Activated CD4-positive, CD25-positive, alpha-beta regulatory T cell treated with anti-CD3 and anti-CD28 coated beads, Interleukin-2, amount 50 U/mL, for 24 hours (primary cell): Measurements from ENCODE around the gene WASHC4.
"Not testable (repeated sequence)": the region's sequence is repeated elsewhere in the genome, so short reads cannot be mapped to it uniquely, and the experiment has no call there.

ENCODE experiments used
- ATAC-seq, 2 donors: fragments of 150-1000 bp; cut with Tn5 transposase; one replicate each; pipeline ENCODE4 v1.10.0; 2021; ENCODE audit warnings: mild to moderate bottlenecking in 1 of 2, moderate library complexity in 1 of 2

The WASHC4 gene

GRCh38 chr12:105091476-105092206 lies 15.9 kb upstream of the WASHC4 start:
- no peak for ATAC-seq

- ATAC-seq = no peak
Measured at GRCh38 chr12:105092336-105092735, 15.2 kb upstream of the WASHC4 start.

GRCh38 chr12:105095338-105095737 lies 12.2 kb upstream of the WASHC4 start:
- not testable (repeated sequence) for ATAC-seq

GRCh38 chr12:105099356-105099755 lies 8.2 kb upstream of the WASHC4 start:
- ATAC-seq = no peak

GRCh38 chr12:105100207-105100985 lies 7.1 kb upstream of the WASHC4 start:
- ATAC-seq = no peak

- ATAC-seq = no peak
Measured at GRCh38 chr12:105100998-105101397, 6.5 kb upstream of the WASHC4 start.

- no peak for ATAC-seq
Measured at GRCh38 chr12:105102673-105103072, 4.9 kb upstream of the WASHC4 start.

- ATAC-seq = no peak
Measured at GRCh38 chr12:105104762-105105161, 2.8 kb upstream of the WASHC4 start.

- ATAC-seq = no peak
Measured at GRCh38 chr12:105106621-105107020, 910 bp upstream of the WASHC4 start.

GRCh38 chr12:105107171-105107493 lies 399 bp upstream of the WASHC4 start:
- peak in 1 of 2 donors; percentile 3 for ATAC-seq

- no peak for ATAC-seq
Measured at GRCh38 chr12:105109465-105110212, 2.1 kb downstream of the WASHC4 start.

- ATAC-seq = no peak
Measured at GRCh38 chr12:105110851-105111250, 3.3 kb downstream of the WASHC4 start.

GRCh38 chr12:105113094-105113493 lies 5.6 kb downstream of the WASHC4 start:
- ATAC-seq = no peak

- no peak for ATAC-seq
Measured at GRCh38 chr12:105116969-105117368, 9.4 kb downstream of the WASHC4 start.

- ATAC-seq = no peak
Measured at GRCh38 chr12:105120551-105120950, 13.0 kb downstream of the WASHC4 start.

GRCh38 chr12:105138248-105138647 lies 30.7 kb downstream of the WASHC4 start:
- no peak for ATAC-seq

- no peak for ATAC-seq
Measured at GRCh38 chr12:105141320-105141922, 33.9 kb downstream of the WASHC4 start.

- ATAC-seq = no peak
Measured at GRCh38 chr12:105142259-105142658, 34.7 kb downstream of the WASHC4 start.

GRCh38 chr12:105156260-105156659 lies 48.7 kb downstream of the WASHC4 start:
- ATAC-seq = no peak

GRCh38 chr12:105157606-105158005 lies 50.1 kb downstream of the WASHC4 start:
- no peak for ATAC-seq

GRCh38 chr12:105158876-105159275 lies 51.3 kb downstream of the WASHC4 start:
- ATAC-seq = no peak

GRCh38 chr12:105162174-105162573 lies 54.6 kb downstream of the WASHC4 start:
- no peak for ATAC-seq

GRCh38 chr12:105164068-105164467 lies 56.5 kb downstream of the WASHC4 start:
- peak in 1 of 2 donors; percentile 73 for ATAC-seq
